AG08395 (cell line): Measurements from ENCODE around the gene DIPK1B.
"Not testable (repeated sequence)": the region's sequence is repeated elsewhere in the genome, so short reads cannot be mapped to it uniquely, and the experiment has no call there.

Experiments used
- DNase-seq: peaks from one replicate; pipeline ENCODE4 v3.0.0; 2012; ENCODE audit warnings: mixed read lengths, low spot score

Gene DIPK1B

DNA sequence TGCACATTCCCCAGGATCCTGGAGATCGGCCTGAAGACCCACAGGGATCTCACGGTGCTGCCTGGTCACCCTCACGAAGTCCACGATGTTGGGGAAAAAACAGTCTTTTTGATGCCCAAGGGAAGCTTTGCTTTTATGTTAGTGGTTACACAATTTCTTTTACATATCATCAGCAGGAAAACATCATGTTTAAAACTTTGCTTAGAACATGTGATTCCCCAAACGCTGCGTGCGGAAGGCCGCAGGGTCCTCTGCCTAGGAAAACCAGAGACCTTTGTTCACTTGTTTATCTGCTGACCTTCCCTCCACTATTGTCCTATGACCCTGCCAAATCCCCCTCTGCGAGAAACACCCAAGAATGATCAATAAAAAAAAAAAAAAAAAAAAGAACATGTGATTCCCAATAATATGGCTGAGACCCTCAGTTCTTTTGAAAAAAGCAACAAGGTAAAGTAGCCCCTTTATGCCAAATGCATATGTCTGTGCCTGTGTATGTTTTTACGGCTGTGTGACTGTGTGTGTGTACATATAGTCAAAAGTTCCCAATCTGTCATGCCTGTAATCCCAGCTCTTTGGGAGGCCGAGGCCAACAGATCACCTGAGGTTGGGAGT is 13.6 kb upstream of the DIPK1B start:
- no peak for DNase-seq

DNA sequence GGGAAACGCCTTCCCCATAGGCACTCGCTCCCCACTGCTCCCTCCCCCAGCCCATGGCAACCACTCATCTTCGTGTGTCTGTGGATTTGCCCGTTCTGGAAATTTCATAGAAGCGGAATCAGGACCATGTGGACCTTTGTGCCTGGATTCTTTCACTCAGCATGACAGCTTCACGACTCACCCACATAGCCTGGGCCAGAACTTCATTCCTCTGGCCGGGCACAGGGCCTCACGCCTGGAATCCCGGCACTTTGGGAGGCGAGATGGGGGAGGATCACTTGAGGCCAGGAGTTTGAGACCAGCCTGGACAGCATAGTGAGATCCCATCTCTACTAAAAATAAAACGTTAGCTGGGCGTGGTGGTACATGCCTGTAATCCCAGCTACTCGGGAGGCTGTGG is 12.1 kb upstream of the DIPK1B start:
- DNase-seq: no peak

GRCh38 chr9:136700959-136701667 is 11.3 kb upstream of the DIPK1B start:
- no peak for DNase-seq

GRCh38 chr9:136701668-136702053 is 10.7 kb upstream of the DIPK1B start:
- no peak for DNase-seq

DNA sequence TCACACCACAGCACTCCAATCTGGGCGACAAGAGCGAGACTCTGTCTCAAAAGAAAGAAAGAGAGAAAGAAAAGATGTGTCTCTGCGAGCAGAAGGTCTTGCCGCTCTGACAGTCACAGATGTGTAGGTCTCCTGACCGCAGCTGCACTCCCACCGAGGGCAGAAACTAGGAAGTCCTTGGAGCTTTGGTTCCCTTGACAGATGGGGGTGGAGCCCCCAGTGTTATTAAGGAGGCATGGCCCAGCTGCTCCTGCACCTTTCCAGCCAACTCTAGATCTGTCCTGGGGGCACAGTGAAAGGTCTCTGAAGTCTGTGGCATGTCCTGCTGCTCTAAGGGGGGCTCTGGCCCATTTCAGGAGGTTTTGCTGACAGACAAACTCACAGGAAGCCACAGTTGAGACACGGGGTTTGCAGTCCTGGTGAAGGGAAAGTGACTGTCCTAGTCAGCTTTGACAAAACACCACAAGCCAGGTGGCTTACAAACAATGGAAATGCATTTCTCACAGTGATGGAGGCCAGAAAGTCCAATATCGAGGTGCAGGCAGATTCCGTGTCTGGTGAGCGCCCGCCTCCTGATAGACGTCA is 9.0 kb upstream of the DIPK1B start:
- no peak for DNase-seq

- not testable (repeated sequence) for DNase-seq
Observed at GRCh38 chr9:136704741-136705140, 7.6 kb upstream of the DIPK1B start.

DNA sequence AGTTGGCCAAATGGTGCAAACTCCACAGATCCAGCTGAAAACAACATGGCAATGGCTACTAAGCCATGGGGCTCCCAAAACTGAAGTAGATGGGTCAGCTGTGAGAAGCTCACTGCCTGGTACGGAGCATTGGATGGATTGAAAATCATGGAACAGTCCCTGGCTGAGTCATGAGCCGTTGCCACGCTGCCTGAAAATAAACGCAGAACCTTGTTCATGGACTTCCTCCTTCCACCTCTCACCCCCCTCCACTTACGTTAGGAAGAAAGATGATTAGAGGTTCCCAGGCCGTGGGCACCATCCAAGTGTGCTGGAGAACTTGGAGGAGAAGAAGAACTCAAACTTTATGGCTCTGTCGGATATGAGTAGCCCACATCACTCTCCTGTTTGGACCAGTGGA is 6.8 kb upstream of the DIPK1B start:
- no peak for DNase-seq

DNA sequence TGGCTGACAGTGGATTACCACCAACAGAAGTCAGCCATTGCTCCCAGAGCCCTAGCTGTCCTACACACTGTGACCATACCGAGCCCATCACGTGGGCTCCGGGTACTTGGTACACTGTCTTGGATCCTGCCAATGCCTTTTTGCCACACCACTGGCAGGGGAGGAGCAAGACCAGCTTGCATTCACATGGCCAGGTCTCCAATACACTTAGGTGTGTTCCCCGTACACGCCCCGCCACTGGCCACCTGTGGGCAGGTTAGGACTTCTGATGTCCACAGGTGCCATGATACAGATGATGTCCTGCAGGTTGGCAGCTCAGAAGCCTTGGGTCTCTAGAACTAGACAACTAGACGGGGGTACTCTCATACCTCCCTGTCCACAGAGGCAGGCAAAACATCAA is 5.4 kb upstream of the DIPK1B start:
- DNase-seq: no peak

DNA sequence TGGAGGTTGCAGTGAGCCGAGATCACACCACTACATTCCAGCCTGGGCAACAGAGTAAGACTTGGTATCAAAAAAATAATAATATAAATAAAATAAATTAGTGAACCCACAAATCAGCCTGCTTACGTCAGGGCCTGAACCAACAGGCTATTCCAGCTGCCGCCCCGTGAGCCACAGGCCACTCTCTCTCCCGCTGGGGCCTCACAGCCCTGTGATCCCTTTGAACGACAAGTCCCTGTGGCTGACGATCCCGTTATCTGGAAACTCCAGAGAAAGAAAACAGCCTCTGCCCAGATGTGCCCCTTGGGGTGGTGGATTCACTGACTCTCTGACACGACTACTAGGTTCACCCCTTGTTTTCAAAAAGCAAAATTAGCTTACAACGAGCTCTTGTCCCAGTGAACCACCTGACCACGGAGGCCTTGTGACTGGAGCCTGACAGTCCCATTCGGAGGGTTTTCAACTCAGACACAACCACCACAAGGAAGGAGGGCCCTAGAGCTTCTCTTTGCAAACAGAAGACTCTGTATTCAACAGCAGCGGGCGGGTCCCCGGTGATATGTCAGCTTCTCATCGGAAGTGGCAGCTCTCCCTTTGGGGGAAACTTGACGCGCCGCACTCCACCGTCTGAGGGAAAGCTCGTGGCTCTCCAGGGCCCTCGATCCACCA is 4.4 kb upstream of the DIPK1B start:
- no peak for DNase-seq

DNA sequence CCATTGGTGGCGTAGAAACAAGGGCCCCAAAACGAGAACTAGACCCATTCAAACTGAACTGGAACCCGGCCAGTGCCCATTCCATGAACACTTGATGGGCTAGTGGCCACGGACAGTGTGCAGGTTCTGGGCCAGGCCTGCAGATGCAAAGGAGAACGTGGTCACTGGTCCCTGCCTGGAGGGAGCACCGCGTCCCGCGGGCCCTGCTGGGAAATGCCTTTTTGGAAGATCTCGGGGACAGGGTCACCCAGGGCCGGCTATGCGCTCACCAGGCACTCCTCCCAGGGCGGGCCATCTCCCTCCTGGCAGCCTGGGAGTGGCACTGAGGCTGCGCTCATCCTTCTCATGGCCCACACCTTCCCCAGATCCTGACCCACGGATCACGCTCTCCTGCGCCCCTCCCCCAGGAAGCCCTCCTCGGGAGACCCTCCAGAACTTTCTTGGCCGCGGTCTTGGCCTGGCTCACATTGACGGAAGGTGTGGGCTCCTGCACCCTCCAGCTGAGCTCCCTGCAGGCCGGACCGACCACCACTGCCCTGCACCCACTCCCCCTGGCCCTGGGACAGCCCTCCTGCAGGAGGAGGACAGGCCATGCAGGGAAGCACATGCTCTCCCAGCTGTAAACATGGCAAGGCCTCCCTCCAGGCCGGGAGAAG is 2.8 kb upstream of the DIPK1B start:
- no peak for DNase-seq

DNA sequence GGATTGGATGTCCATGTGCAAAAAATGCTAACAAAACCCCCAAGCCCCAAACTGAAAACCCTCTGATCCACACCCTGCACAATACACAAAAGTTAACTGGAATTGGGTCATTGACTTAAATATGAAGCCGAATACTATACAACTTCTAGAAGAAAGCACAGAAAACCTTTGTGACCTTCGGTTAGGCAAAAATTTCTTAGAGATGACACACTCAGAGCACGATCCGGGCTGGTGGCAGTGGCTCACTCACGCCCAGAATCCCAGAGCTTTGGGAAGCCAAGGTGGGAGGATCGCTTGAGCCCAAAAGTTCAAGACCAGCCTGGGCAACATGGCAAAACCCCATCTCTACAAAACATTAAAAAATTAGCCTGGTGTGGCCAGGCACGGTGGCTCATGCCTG is 1.8 kb upstream of the DIPK1B start:
- DNase-seq: no peak

GRCh38 chr9:136711219-136711648 is 1.1 kb upstream of the DIPK1B start:
- not testable (repeated sequence) for DNase-seq

DNA sequence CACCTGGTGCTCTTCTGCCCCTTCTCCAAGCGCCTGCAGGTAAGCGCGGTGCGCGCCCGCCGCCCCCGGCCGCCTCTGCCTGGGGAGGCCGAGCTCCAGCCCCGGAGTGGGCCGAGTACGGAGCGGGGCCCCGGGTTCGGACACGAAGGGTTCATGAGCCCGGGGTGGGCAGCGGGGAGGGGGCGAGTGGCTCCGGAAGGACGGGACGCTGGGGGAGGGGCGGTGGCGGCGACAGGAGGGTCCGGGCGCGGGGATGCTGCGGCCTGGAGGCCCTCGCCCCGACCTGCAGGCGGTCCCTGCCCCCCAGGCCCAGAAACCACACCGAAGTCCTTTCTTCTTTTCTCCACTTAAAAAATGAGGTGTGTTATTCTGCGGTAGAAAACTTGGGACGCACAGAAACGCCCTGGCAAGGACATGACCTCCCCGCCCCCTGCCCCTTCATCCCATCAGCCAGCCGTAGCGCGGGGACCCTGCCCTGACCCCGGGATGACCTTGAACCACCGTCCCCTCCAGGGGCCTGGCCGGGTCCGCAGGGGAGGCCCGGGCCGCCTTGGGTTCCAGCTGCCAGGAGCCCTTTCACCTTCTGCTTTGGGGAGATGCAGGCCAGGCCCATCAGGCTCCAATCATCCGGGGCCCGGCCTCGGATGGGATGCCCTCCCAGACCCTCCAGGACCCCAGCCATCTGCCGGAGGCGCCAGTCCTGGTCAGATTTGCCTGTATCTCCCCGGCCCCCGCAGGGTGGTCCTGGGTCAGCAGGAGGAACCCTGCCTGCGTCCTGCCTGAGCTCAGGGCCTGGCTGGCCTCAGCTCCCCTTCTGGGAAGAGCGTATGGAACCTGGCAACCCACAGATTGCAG is 545 bp downstream of the DIPK1B start:
- DNase-seq: no peak

- DNase-seq: no peak
Observed at GRCh38 chr9:136713550-136713949, 1.2 kb downstream of the DIPK1B start.

DNA sequence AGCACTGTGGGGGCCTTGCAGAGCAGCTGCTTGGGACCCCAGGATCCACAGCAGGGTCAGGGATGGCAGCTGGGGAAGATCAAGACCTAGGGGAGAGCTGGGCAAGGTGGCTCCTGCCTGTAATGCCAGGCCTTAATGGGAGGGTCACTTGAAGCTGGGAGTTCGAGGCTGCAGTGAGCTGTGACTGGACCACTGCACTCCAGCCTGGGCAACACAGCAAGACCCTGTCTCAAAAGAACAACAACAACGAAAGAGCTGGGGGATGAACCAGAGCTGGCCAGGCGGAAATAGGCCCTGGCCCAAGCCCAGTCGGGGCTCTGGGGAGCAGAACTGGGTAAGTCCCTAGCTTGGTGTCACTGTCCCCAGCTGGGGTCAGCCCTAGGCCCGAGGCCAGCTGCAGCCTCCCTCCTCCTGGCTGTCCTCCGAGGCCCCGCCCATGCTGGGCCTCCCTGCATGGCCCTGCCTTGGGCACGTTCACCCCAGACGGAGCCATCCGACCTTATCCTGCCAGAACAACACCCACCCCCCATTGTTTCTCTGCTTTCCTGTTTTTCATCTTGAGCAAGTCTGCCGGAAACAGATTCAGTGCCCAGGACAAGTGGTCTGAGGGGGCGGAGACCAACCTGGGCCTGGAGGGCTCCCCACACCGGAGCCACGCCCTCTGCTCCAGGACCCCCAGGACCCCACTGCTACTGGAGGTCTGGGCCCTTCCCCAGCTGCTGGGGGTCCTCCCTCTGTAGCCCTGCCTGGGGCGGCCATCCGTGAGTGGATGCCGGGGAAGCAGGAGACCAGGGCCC is 1.9 kb downstream of the DIPK1B start:
- DNase-seq: no peak

- DNase-seq: no peak
Observed at GRCh38 chr9:136714893-136715274, 2.5 kb downstream of the DIPK1B start.

GRCh38 chr9:136717399-136717798 is 5.0 kb downstream of the DIPK1B start:
- DNase-seq: no peak

- DNase-seq: no peak
Observed at GRCh38 chr9:136718345-136719194, 6.2 kb downstream of the DIPK1B start.

DNA sequence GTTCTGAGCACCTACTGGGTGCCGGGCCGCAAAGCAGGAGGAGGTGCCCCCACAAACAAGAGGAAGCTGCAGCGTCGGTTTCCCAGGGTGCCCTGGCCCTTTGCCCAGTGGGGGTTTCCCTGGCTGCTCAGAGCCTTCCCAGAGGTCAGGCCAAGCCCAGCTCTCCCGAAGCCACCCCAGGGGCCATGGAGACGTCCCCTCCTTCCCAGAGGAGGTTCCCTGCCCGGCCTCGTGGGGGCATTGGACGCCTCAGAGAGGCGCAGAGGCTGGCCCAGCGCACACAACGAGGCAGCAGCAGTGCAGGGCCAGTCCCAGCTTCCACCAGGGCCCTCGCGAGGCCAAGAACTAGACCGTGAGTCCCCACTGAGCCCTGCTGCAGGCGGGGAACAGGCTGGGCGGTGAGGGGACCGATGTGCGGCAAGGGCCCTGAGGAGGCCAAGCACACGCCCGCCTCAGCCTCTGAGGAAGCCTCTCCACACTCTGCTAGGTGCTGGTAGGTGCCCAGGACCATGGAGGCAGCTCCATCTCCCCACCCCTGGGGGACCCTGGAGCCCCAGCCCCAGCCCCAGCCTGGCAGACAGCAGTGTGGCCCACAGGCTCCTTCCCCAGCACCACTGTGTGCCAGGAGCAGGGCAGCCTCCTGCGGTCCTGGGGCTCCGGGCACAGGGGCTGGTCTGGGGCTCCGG is 7.0 kb downstream of the DIPK1B start:
- no peak for DNase-seq
